Spleen (tissue), 11 donors: Measurements from ENCODE around the gene GET3. TPM values are rescaled to one million over a fixed set of nuclear protein-coding genes. Genes with fewer than 3 reads are reported as not detected.

Experiments used
- DNase-seq: peaks from one replicate; pipeline ENCODE4 v3.0.0-alpha.2; 2020
- H3K27ac ChIP-seq, 8 donors: fragments of 200-600 bp; sonication (generic) in 7 of 8; 1 replicate in 4 of 8; 2 replicates in 4 of 8; pipeline versions ENCODE4 v1.5.0 to v1.8.0; 2016 to 2021; ENCODE audit warnings: inconsistent platforms in 4 of 8, mild to moderate bottlenecking in 4 of 8, moderate library complexity in 1 of 8
- H3K27me3 ChIP-seq, 7 donors: fragments of 200-600 bp; sonication (generic) in 6 of 7; replicated peaks in 1 of 7; 1 replicate in 4 of 7; 2 replicates in 3 of 7; pipeline versions ENCODE4 v1.5.0 to v1.8.0; 2016 to 2021; ENCODE audit warnings: inconsistent platforms in 3 of 7, mild to moderate bottlenecking in 1 of 7
- H3K36me3 ChIP-seq, 6 donors: fragments of 200-600 bp; sonication (generic) in 5 of 6; 1 replicate in 4 of 6; 2 replicates in 2 of 6; pipeline versions ENCODE4 v1.5.0 to v1.8.0; 2016 to 2021; ENCODE audit warnings: inconsistent platforms in 2 of 6
- H3K4me1 ChIP-seq, 6 donors: fragments of 200-600 bp; sonication (generic) in 5 of 6; 1 replicate in 3 of 6; 2 replicates in 3 of 6; pipeline versions ENCODE4 v1.5.0 to v1.8.0; 2016 to 2021; ENCODE audit warnings: inconsistent platforms in 3 of 6
- H3K4me3 ChIP-seq, 8 donors: fragments of 200-600 bp; sonication (generic) in 7 of 8; 1 replicate in 4 of 8; 2 replicates in 4 of 8; pipeline versions ENCODE4 v1.5.0 to v1.8.0; 2016 to 2021; ENCODE audit warnings: inconsistent platforms in 4 of 8, mild to moderate bottlenecking in 4 of 8, moderate library complexity in 2 of 8
- H3K9me3 ChIP-seq, 8 donors: fragments of 200-600 bp; sonication (generic) in 7 of 8; 1 replicate in 4 of 8; 2 replicates in 4 of 8; pipeline versions ENCODE4 v1.5.0 to v1.8.0; 2016 to 2021; ENCODE audit warnings: inconsistent platforms in 4 of 8
- CTCF ChIP-seq, 11 experiments: fragments of 200-600 bp in 7 of 11; fragments of 450-650 bp in 4 of 11; sonication (generic) in 4 of 11; IDR thresholded peaks in 8 of 11; conservative IDR thresholded peaks in 3 of 11; 1 replicate in 7 of 11; 2 replicates in 4 of 11; pipeline versions ENCODE4 v1.4.0 to v1.8.0; 2016 to 2021; ENCODE audit warnings: antibody characterized with exemption in 11 of 11, inconsistent platforms in 4 of 11, mild to moderate bottlenecking in 1 of 11
- POLR2A ChIP-seq, 3 donors: fragments of 450-650 bp; IDR thresholded peaks; one replicate each; pipeline ENCODE4 v1.5.1; 2017; ENCODE audit warnings: antibody characterized with exemption in 3 of 3, mild to moderate bottlenecking in 1 of 3
- POLR2AphosphoS5 ChIP-seq, 3 donors: sonication (generic); formaldehyde crosslinking; IDR thresholded peaks; one replicate each; pipeline ENCODE4 v1.5.1; 2017; ENCODE audit warnings: antibody characterized with exemption in 3 of 3
- WGBS, 5 donors: extraction: QIAGEN DNeasy Blood & Tissue Kit in 3 of 5; methylation state at CpG; one replicate each; pipeline versions ENCODE4 v1.1.5 to v1.1.7; 2013 to 2018; 5-methylcytosine and 5-hydroxymethylcytosine counted together
- intact Hi-C: fragments of 100-400 bp; cut with DNase I; formaldehyde crosslinking; loops from one replicate; pipeline ENCODE4 v1.15.0; 2023; ENCODE audit warnings: low total_unique reads
- polyA plus RNA-seq, 3 donors: library from polyadenylated mRNA; stranded (reverse); fragments of 200-250 nt; gene quantifications; one replicate each; pipeline ENCODE4 v1.2.1, GENCODE V29; 2013
- total RNA-seq, 7 donors: library from RNA; depleted of rRNA in 3 of 7; stranded (reverse); fragments of >200 nt in 3 of 7; fragmentation: NEBNext Ultra II Directional in 4 of 7; extraction: Animal tissue kit (Norgen Biotek cat#: 25700) in 4 of 7; gene quantifications; one replicate each; pipeline versions ENCODE4 v1.1.0 to v1.2.1, GENCODE V29; 2016 to 2021
- donor health status: healthy with polysubstance abuse.
- donor health status: DM: no; HTN: no; CAD: no; lungs with moderate emphysema.
- donor health status: DM: no; HTN: no; CAD: no.
- donor health status: Bipolar disorder and iron deficiency.
- donor health status: healthy.
- donor health status: DM: no; HTN: no; CAD: no.
- donor health status: DM: yes; HTN: yes; CAD: no.

Gene GET3
- total and polyA plus RNA-seq, 10 donors: 32.7 to 68.0 (median 41.2) TPM

GRCh38 chr19:12721656-12722565, 15.4 kb upstream of the GET3 start:
- 1 to 3% (median 1%) methylated on average over 26 to 65 of the region's 65 CpGs for WGBS, 5 donors
- DNase-seq: peak; percentile 90
- intact Hi-C loops: no loop called here
- Histone ChIP-seq H3K4me1 (peaks cover 22 to 67% (median 47%) of the 10 kb centered on the region in 6 donors), H3K27me3 (no peaks in the 10 kb centered on the region), H3K4me3 (peak overlapping the region; percentile 48 to 91 (median 70)), H3K27ac (peak overlapping the region; percentile 80 to 94 (median 90)), H3K9me3 (no peaks in the 10 kb centered on the region), H3K36me3 (peaks cover 0 to 29% (median 18%) of the 10 kb centered on the region in 6 donors)
- TF ChIP-seq CTCF (IDR thresholded peaks at IDR 0.05 in 8 of 11, conservative IDR thresholded peaks at IDR 0.05 in 3 of 11): no peak
- no peak for TF ChIP-seq POLR2AphosphoS5 (IDR thresholded peaks at IDR 0.05)
- TF ChIP-seq POLR2A (IDR thresholded peaks at IDR 0.05): no peak

GRCh38 chr19:12722566-12723380, 14.5 kb upstream of the GET3 start:
- peaks cover 22 to 60% (median 47%) of the 10 kb centered on the region in 6 donors for H3K4me1 ChIP-seq
- H3K27me3 ChIP-seq: no peaks in the 10 kb centered on the region
- peak overlapping the region; percentile 80 to 94 (median 90) for H3K27ac ChIP-seq
- peaks cover 0 to 26% (median 16%) of the 10 kb centered on the region in 6 donors for H3K36me3 ChIP-seq
- TF ChIP-seq POLR2A (IDR thresholded peaks at IDR 0.05) (peak in 1 of 3 donors; percentile 66), CTCF (IDR thresholded peaks at IDR 0.05 in 8 of 11, conservative IDR thresholded peaks at IDR 0.05 in 3 of 11) (no peak), POLR2AphosphoS5 (IDR thresholded peaks at IDR 0.05) (peak; percentile 80 to 88 (median 81))
- WGBS, 5 donors: 0 to 1% (median 1%) methylated on average over 30 to 32 of the region's 32 CpGs
- peak overlapping the region; percentile 48 to 91 (median 70) for H3K4me3 ChIP-seq
- DNase-seq: peak; percentile 98
- intact Hi-C loops: no loop called here
- no peaks in the 10 kb centered on the region for H3K9me3 ChIP-seq

GRCh38 chr19:12723381-12723640, 14.0 kb upstream of the GET3 start:
- 0 to 1% (median 1%) methylated on average over 7 of the region's 7 CpGs for WGBS, 5 donors
- intact Hi-C loops: no loop called here

More at GRCh38 chr19:12723381-12723640, 14.0 kb upstream of the GET3 start:
- peaks cover 0 to 26% (median 14%) of the 10 kb centered on the region in 6 donors for H3K36me3 ChIP-seq
- DNase-seq: no peak
- H3K27me3 ChIP-seq: no peaks in the 10 kb centered on the region
- H3K4me1 ChIP-seq: peaks cover 22 to 57% (median 47%) of the 10 kb centered on the region in 6 donors
- no peak for TF ChIP-seq POLR2AphosphoS5 (IDR thresholded peaks at IDR 0.05)
- TF ChIP-seq CTCF (IDR thresholded peaks at IDR 0.05 in 8 of 11, conservative IDR thresholded peaks at IDR 0.05 in 3 of 11): no peak
- TF ChIP-seq POLR2A (IDR thresholded peaks at IDR 0.05): no peak
- peak overlapping the region; percentile 62 to 94 (median 90) for H3K27ac ChIP-seq
- H3K4me3 ChIP-seq: peak overlapping the region; percentile 48 to 91 (median 70)
- no peaks in the 10 kb centered on the region for H3K9me3 ChIP-seq
